OCI-LY1 (cell line): Measurements from ENCODE around the gene CDHR5.

ENCODE experiments used
- H2AFZ ChIP-seq: fragments of 200-600 bp; sonication (generic), shearing (Covaris generic); 2 replicates; pipeline ENCODE4 v1.6.0; 2014; ENCODE audit warnings: antibody characterized with exemption, mild to moderate bottlenecking, low read length
- H3F3A ChIP-seq: fragments of 200-600 bp; sonication (generic), shearing (Covaris generic); 2 replicates; pipeline ENCODE4 v1.6.0; 2014; ENCODE audit warnings: mild to moderate bottlenecking, antibody characterized with exemption, low read length, moderate library complexity; ENCODE audit not compliant: insufficient read depth
- H3K27ac ChIP-seq: fragments of 200-600 bp; sonication (generic); 2 replicates; pipeline ENCODE4 v1.5.1; 2014; ENCODE audit warnings: low read length, mixed run types, mild to moderate bottlenecking, low read depth; ENCODE audit not compliant: poor library complexity, severe bottlenecking
- H3K27me3 ChIP-seq: fragments of 200-600 bp; sonication (generic); 2 replicates; pipeline ENCODE4 v1.6.0; 2014; ENCODE audit warnings: antibody characterized with exemption, mild to moderate bottlenecking, low read length, moderate library complexity; ENCODE audit not compliant: insufficient read depth
- H3K36me3 ChIP-seq: fragments of 200-600 bp; sonication (generic); 2 replicates; pipeline ENCODE4 v1.6.1; 2014; ENCODE audit warnings: mild to moderate bottlenecking, antibody characterized with exemption, low read length, moderate library complexity, mixed read lengths; ENCODE audit not compliant: insufficient read depth
- H3K4me1 ChIP-seq: fragments of 200-600 bp; sonication (generic); 2 replicates; pipeline ENCODE4 v1.5.1; 2014; ENCODE audit warnings: mild to moderate bottlenecking, low read length, moderate library complexity; ENCODE audit not compliant: insufficient read depth, severe bottlenecking
- H3K4me2 ChIP-seq: fragments of 200-600 bp; sonication (generic), shearing (Covaris generic); 2 replicates; pipeline ENCODE4 v1.6.1; 2014; ENCODE audit warnings: low read length
- H3K4me3 ChIP-seq: fragments of 200-600 bp; sonication (generic); 2 replicates; pipeline ENCODE4 v1.5.1; 2014; ENCODE audit warnings: low read length, low read depth, mild to moderate bottlenecking, mixed read lengths; ENCODE audit not compliant: poor library complexity, severe bottlenecking
- H3K79me2 ChIP-seq: fragments of 200-600 bp; shearing (Covaris generic); 2 replicates; pipeline ENCODE4 v1.6.1; 2016; ENCODE audit warnings: mixed run types, low read length, mixed read lengths; ENCODE audit not compliant: insufficient read depth
- H3K9ac ChIP-seq: fragments of 200-600 bp; sonication (generic), shearing (Covaris generic); 2 replicates; pipeline ENCODE4 v1.6.1; 2014; ENCODE audit warnings: mild to moderate bottlenecking, low read length, mixed read lengths
- H3K9me2 ChIP-seq: fragments of 200-600 bp; sonication (generic), shearing (Covaris generic); 2 replicates; pipeline ENCODE4 v1.6.1; 2014; ENCODE audit warnings: low read depth, mild to moderate bottlenecking, low read length, mixed read lengths
- H3K9me3 ChIP-seq: fragments of 200-600 bp; shearing (Covaris generic); 2 replicates; pipeline ENCODE4 v1.6.1; 2014; ENCODE audit warnings: low read length, mixed read lengths
- H4K20me1 ChIP-seq: fragments of 200-600 bp; sonication (generic), shearing (Covaris generic); 2 replicates; pipeline ENCODE4 v1.6.0; 2016; ENCODE audit warnings: mild to moderate bottlenecking, low read length; ENCODE audit not compliant: insufficient read depth
- CTCF ChIP-seq: fragments of 200-600 bp; sonication (generic), shearing (Covaris generic); IDR thresholded peaks from 2 replicates; pipeline ENCODE4 v1.5.1; 2017; ENCODE audit warnings: mild to moderate bottlenecking, antibody characterized with exemption, low read length, moderate library complexity, mixed read lengths
- EZH2 ChIP-seq: fragments of 200-600 bp; sonication (generic), shearing (Covaris generic); IDR thresholded peaks from 2 replicates; pipeline ENCODE4 v1.8.0; 2017; ENCODE audit warnings: borderline replicate concordance, mixed run types, mild to moderate bottlenecking, antibody characterized with exemption, low read length, moderate library complexity, mixed read lengths

Gene CDHR5

GRCh38 chr11:571802-572185, 53.0 kb downstream of the CDHR5 start:
- Histone ChIP-seq H3K9ac (no peak overlapping the region), H3K4me1 (peaks cover 37% of the 10 kb centered on the region), H3K9me3 (no peaks in the 10 kb centered on the region)

GRCh38 chr11:569158-569885, 55.4 kb downstream of the CDHR5 start:
- Histone ChIP-seq H3K27ac (no peak overlapping the region), H3K4me1 (peaks cover 29% of the 10 kb centered on the region), H3F3A (no peaks in the 10 kb centered on the region), H2AFZ (no peak overlapping the region), H3K9me2 (no peaks in the 10 kb centered on the region), H3K9me3 (no peaks in the 10 kb centered on the region), H3K9ac (peak overlapping the region; percentile 97), H3K79me2 (no peaks in the 10 kb centered on the region), H3K36me3 (no peaks in the 10 kb centered on the region), H3K27me3 (peaks cover 5% of the 10 kb centered on the region; the same call in 1 of the 2 replicates), H3K4me3 (peak overlapping the region; percentile 85), H3K4me2 (peak overlapping the region; percentile 100), H4K20me1 (no peaks in the 10 kb centered on the region)
- TF ChIP-seq CTCF: no peak
- no peak for TF ChIP-seq EZH2

More at GRCh38 chr11:571802-572185, 53.0 kb downstream of the CDHR5 start:
- Histone ChIP-seq H3K36me3 (no peaks in the 10 kb centered on the region), H2AFZ (no peak overlapping the region), H4K20me1 (no peaks in the 10 kb centered on the region), H3K79me2 (peaks cover under 1% of the 10 kb centered on the region), H3F3A (no peaks in the 10 kb centered on the region), H3K27me3 (peaks cover 5% of the 10 kb centered on the region; the same call in 1 of the 2 replicates), H3K9me2 (no peaks in the 10 kb centered on the region), H3K27ac (no peak overlapping the region), H3K4me2 (no peak overlapping the region), H3K4me3 (no peak overlapping the region)
- no peak for TF ChIP-seq EZH2
- no peak for TF ChIP-seq CTCF

DNA sequence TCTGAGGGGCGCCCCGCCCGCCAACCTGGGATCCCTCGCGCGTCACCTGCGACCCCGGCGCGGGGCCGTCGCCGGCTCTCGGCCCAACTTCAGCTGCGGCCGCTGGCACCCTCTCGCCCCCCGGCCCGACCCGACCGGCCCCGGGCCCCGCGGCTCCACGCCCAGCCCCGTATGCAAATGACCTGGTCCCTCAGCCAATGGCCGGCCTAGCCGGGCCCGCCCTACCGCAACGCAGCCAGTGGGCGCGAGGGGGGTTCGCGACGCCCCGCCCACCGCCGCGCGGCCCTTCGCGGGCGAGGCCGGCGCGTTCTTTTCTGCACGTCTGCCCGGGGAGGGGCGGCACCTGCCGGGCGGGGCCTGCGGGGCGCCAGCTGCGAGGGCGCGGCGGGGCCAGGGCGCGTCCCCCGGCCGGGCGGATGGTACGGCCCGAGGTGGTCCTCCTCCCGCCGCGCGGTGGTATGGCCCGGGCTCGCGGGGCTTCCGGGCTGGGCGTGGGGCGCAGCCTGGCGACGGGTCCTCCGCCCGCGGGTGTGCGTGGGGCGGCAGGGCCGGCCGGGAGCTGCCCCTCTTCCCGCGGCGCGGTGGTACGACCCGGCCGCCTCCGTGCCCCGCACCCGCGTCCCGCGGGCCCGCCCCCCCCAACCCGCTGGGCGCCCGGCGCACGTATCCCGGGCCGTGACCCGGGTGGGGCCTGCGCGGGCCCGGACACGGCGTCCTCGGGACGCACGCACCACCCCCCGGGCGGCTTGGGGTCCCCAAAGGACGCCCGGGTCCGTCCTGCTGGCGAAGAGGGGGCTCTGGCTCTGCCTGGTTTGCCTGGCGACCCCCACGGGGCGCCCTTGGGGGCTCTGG, 56.2 kb downstream of the CDHR5 start:
- peaks cover 25% of the 10 kb centered on the region for H3K4me1 ChIP-seq

More for the DNA sequence above, 56.2 kb downstream of the CDHR5 start:
- Histone ChIP-seq H3K27me3 (peaks cover 5% of the 10 kb centered on the region; the same call in 1 of the 2 replicates), H3K79me2 (no peaks in the 10 kb centered on the region), H3K9ac (peak overlapping the region; percentile 97), H3K27ac (no peak overlapping the region), H2AFZ (no peak overlapping the region), H3K9me3 (no peaks in the 10 kb centered on the region), H3F3A (no peaks in the 10 kb centered on the region), H3K9me2 (no peaks in the 10 kb centered on the region), H3K36me3 (no peaks in the 10 kb centered on the region; the same call in 1 of the 2 replicates), H4K20me1 (no peaks in the 10 kb centered on the region), H3K4me3 (peak overlapping the region; percentile 85), H3K4me2 (peak overlapping the region; percentile 100)
- TF ChIP-seq EZH2 (no peak), CTCF (no peak)
